Prostate gland (tissue), 2 donors: ENCODE measurements around the gene ADISSP.

Experiments used
- POLR2A ChIP-seq: fragments of 450-650 bp; IDR thresholded peaks from one replicate; pipeline ENCODE4 v1.6.1; 2016; ENCODE audit warnings: antibody characterized with exemption, mild to moderate bottlenecking
- POLR2AphosphoS5 ChIP-seq: sonication (generic); formaldehyde crosslinking; IDR thresholded peaks from one replicate; pipeline ENCODE4 v1.6.1; 2017; ENCODE audit warnings: antibody characterized with exemption
- TF ChIP-seq, protein P1 (sequence below), 4 experiments: fragments of 200-600 bp in 2 of 4; fragments of 450-650 bp in 2 of 4; sonication (generic) in 2 of 4; IDR thresholded peaks; 1 replicate in 3 of 4; 2 replicates in 1 of 4; pipeline ENCODE4 v1.5.1; 2016 to 2019; ENCODE audit warnings: antibody characterized with exemption in 4 of 4, mild to moderate bottlenecking in 2 of 4, moderate library complexity in 2 of 4

DNA sequence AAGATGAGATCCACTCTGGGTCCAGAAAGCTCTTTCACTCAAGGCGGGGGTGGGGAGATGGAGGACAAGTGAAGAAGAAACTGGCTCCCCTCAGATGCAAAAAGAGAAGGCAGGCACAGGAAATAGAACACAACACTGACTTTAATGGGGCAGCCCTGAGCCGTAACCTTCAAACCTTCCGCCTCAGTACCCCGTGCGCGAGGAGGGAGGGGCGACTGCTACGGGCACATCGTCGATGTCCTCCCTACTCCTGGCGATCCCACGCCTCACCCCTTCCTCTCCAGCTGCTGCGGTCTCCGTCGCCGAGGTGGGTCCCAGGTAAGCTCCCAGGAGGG, 9.8 kb upstream of the ADISSP start:
- TF ChIP-seq, protein P1, sequence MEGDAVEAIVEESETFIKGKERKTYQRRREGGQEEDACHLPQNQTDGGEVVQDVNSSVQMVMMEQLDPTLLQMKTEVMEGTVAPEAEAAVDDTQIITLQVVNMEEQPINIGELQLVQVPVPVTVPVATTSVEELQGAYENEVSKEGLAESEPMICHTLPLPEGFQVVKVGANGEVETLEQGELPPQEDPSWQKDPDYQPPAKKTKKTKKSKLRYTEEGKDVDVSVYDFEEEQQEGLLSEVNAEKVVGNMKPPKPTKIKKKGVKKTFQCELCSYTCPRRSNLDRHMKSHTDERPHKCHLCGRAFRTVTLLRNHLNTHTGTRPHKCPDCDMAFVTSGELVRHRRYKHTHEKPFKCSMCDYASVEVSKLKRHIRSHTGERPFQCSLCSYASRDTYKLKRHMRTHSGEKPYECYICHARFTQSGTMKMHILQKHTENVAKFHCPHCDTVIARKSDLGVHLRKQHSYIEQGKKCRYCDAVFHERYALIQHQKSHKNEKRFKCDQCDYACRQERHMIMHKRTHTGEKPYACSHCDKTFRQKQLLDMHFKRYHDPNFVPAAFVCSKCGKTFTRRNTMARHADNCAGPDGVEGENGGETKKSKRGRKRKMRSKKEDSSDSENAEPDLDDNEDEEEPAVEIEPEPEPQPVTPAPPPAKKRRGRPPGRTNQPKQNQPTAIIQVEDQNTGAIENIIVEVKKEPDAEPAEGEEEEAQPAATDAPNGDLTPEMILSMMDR (IDR thresholded peaks at IDR 0.05) = no peak
- no peak for TF ChIP-seq POLR2A
- no peak for TF ChIP-seq POLR2AphosphoS5
